Frontal cortex (tissue), 4 donors: ENCODE measurements around the gene SLC6A17. TPM values are rescaled to one million over a fixed set of nuclear protein-coding genes. Genes with fewer than 3 reads are reported as not detected.

Experiments used
- DNase-seq, 2 donors: peaks; one replicate each; pipeline ENCODE4 v3.0.0; 2012; ENCODE audit warnings: low spot score in 2 of 2
- FAIRE-seq: peaks from 2 replicates; lab custom pipeline; 2012; peaks lifted over from hg19 to GRCh38; lab: Jason Lieb, UNC
- total RNA-seq: library from RNA; depleted of rRNA; stranded (reverse); fragments of >200 nt; gene quantifications from one replicate; pipeline ENCODE4 v1.2.3, GENCODE V29; 2014
- donor health status: control.
- donor health status: control.
- donor health status: control.

SLC6A17 gene
- total RNA-seq, 1 donor from 2014 or later, result 16.7 TPM

- FAIRE-seq (no peak), DNase-seq (no peak)
Observed at GRCh38 chr1:110134050-110134595, 16.2 kb upstream of the SLC6A17 start.

- DNase-seq (no peak), FAIRE-seq (no peak)
Observed at GRCh38 chr1:110135246-110135645, 15.0 kb upstream of the SLC6A17 start.

- FAIRE-seq (no peak), DNase-seq (no peak)
Observed at GRCh38 chr1:110135666-110136065, 14.6 kb upstream of the SLC6A17 start.

GRCh38 chr1:110136911-110137310, 13.4 kb upstream of the SLC6A17 start:
- FAIRE-seq (no peak), DNase-seq (peak in 1 of 2 donors; percentile 45)

- FAIRE-seq, result no peak
- DNase-seq, result no peak
Observed at GRCh38 chr1:110138956-110139355, 11.3 kb upstream of the SLC6A17 start.

GRCh38 chr1:110144366-110144765, 5.9 kb upstream of the SLC6A17 start:
- DNase-seq, result no peak
- no peak for FAIRE-seq

- DNase-seq, result no peak
- FAIRE-seq, result no peak
Observed at GRCh38 chr1:110148961-110149360, 1.3 kb upstream of the SLC6A17 start.

GRCh38 chr1:110151175-110151669, 928 bp downstream of the SLC6A17 start:
- FAIRE-seq (no peak), DNase-seq (no peak)

GRCh38 chr1:110152133-110152785, 2.0 kb downstream of the SLC6A17 start:
- DNase-seq, result peak in 1 of 2 donors; percentile 42
- FAIRE-seq, result no peak

- DNase-seq (no peak), FAIRE-seq (no peak)
Observed at GRCh38 chr1:110153407-110153950, 3.2 kb downstream of the SLC6A17 start.

- DNase-seq (no peak), FAIRE-seq (no peak)
Observed at GRCh38 chr1:110155878-110156522, 5.7 kb downstream of the SLC6A17 start.

GRCh38 chr1:110158261-110158660, 8.0 kb downstream of the SLC6A17 start:
- DNase-seq, result no peak
- no peak for FAIRE-seq

GRCh38 chr1:110159168-110159567, 8.9 kb downstream of the SLC6A17 start:
- DNase-seq (no peak), FAIRE-seq (no peak)

- DNase-seq, result no peak
- no peak for FAIRE-seq
Observed at GRCh38 chr1:110160538-110161100, 10.3 kb downstream of the SLC6A17 start.

GRCh38 chr1:110161165-110161564, 10.9 kb downstream of the SLC6A17 start:
- FAIRE-seq (no peak), DNase-seq (no peak)

GRCh38 chr1:110161849-110162248, 11.6 kb downstream of the SLC6A17 start:
- FAIRE-seq, result no peak
- DNase-seq, result peak in 1 of 2 donors; percentile 31

- FAIRE-seq (no peak), DNase-seq (no peak)
Observed at GRCh38 chr1:110163591-110163990, 13.3 kb downstream of the SLC6A17 start.

GRCh38 chr1:110164725-110165350, 14.5 kb downstream of the SLC6A17 start:
- FAIRE-seq (no peak), DNase-seq (no peak)

- FAIRE-seq (no peak), DNase-seq (no peak)
Observed at GRCh38 chr1:110165761-110166231, 15.5 kb downstream of the SLC6A17 start.

- DNase-seq (no peak), FAIRE-seq (no peak)
Observed at GRCh38 chr1:110166861-110167260, 16.6 kb downstream of the SLC6A17 start.
